ENCODE measurements around the gene SLC35F5.
"Not testable (repeated sequence)": the region's sequence is repeated elsewhere in the genome, so short reads cannot be mapped to it uniquely, and the experiment has no call there.

The SLC35F5 gene, protein sequence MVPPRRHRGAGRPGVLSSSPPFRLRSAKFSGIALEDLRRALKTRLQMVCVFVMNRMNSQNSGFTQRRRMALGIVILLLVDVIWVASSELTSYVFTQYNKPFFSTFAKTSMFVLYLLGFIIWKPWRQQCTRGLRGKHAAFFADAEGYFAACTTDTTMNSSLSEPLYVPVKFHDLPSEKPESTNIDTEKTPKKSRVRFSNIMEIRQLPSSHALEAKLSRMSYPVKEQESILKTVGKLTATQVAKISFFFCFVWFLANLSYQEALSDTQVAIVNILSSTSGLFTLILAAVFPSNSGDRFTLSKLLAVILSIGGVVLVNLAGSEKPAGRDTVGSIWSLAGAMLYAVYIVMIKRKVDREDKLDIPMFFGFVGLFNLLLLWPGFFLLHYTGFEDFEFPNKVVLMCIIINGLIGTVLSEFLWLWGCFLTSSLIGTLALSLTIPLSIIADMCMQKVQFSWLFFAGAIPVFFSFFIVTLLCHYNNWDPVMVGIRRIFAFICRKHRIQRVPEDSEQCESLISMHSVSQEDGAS

DNA sequence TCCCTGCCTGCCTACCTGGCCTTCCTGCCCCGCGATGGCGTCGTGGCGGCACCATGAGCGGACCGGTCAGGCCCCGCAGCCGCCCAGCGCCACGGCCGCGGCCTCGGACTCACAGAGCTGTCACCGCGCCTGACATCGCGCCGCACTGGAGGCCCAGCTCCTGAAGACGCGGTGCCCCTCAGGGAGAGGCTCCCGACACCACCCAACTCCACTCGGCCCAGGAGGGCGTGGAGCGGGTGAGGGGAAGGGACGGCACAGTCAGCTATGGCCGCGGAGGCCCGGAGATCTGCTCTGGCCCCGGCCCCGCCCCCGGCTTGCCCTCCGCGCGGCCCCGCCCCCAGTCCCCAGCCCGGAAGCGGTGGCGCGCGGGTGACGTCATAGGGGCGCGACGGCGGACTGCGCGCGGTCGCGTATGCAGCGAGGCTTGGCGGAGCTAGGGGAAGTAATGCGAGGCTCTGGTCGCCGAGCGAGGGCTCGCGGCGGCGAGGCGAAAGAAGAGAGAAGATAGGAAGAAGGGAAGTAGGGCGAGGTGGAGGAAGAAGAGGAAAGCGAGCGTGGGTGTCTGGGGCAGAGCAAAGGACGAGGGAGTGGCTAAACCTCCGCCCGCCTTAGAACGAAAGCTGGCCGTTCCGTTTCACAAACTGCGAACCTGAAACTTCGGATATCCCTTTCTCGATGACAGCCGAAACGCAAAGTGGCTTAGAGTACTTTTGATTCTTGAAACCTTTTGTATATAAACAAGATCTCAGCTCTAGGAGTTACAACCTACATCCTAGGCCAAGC lies at the start of gene SLC35F5:
Gene SLC35F5, minus strand, starts transcription at position 288 of the 783 bp plus-strand sequence. Its CDS starts 233 bp downstream, at position 55.
- DNase-seq: peak; percentile 83

DNA sequence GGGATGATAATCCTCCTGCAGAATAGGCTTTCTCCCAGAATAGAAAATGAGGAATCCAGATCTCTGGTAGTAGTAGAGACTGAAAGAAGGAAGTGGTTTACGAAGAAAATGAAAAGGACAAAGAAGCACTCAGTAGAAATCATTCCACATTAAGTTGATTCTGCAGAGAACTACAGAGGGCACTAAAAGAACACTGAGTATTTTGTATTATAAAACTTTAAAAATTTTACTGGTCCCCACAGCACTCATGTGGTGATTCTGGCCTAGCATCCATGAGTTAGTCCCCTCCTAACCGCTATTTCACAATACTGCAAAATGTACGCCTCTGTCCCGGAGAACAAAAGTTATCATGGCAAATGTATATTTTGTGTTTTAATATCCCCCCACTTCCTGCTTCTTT lies 42.9 kb upstream of the SLC35F5 start:
- no peak for DNase-seq

DNA sequence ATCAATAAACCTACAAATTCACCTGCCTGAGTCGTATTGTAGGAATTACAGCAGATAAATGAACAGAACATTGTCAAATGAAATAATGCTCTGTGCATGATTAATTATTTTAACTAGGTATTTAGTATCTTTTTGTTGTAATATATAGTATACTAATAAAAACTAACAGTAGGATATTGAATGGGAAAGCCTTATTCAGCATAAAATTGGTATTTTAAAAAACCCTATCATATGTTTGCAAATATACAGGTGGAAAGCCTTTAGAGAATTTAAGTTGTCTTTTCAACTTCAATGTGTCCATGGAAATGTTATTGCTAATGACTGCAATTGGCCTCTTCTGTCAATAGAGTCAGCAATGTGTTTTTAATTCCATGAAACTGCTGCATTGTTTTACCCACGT lies 40.8 kb upstream of the SLC35F5 start:
- DNase-seq: no peak

DNA sequence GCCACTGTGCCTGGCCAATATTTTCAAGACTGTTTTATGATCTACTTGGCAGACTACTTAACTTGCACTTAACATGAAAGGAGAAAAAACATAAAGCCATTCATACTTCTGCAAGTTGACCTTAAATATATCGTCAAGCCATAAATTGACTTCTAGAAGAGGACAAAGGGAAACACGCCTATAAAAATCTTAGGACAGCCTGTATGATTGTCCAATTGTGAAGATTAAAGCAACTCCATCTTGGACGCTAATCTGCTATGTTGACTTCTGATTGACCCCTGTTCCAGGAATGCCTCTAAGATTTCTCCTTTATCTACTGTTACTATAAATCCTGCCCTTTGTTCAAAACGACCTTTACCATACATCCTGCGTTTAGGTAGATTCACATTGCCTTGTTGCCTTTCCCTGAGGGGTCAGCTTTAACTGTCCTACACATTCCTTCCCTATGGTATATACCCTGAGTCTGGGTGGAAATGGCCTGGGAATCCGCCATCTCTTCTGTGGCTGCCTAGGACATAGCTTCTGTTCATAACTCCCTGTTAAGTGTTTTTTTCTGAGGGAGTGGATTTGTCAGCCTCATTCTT lies 40.2 kb upstream of the SLC35F5 start:
- DNase-seq: no peak

DNA sequence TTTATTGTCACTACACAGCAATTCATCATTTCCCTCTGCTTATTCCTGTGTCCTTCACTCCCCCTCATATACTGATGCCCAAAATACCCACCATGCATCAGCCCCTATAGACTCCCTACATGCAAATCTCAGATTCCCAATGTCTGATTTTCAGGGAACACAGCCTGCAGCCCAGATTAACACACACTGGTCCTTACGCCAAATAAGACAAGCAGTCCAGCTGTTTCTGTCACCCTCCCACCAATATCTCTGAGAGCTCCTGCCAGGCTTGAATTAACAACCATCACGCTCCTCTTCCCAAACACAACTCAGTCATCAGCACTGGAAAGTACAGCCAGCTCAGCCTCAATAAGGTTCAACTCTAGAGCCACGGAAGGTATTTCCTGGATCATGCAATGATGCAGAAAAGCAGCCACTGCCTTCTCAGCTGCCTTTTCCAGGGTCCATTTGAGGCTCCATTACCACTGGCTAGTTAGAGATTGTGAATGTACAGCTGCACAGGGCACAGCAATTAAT lies 39.0 kb upstream of the SLC35F5 start:
- no peak for DNase-seq

DNA sequence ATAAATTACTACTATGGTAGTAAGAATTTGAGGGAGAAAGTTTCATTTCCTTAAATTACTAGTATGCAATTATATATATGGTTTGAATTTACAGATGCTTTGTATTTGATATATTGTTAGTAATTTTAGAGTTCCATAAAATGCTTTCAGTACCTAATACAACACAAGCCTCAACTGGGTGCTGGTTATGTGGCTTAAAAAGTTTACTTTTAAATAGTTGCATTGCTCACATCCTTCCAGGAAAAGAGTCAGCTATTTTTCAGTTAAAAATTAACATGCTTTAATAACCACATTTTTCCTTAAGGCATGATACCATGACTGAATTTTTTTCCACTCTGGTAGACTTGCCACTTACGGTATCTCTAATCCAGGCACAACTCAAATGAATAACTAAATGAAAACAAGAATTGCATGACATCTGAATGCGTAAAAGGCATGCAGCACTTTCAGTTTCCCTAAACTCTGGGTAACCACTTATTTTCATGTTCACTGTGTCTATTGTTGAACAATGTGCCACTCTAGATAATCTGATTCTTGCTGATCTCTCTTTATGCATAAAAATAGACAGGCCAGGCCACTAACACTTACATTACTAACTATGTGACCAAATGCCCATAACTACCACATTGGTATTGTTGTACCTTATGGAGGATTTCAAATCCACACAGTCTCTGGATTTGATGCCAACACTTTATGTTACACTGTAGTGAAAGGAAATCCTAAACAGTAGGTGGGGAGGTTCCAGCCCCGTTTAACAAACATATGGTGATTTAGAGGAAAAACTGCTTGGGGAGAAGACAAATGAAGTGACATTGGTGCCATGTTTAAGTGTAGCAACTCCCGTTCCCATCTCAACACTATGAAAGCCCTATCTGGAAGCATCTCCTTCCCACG lies 35.5 kb upstream of the SLC35F5 start:
- no peak for DNase-seq

DNA sequence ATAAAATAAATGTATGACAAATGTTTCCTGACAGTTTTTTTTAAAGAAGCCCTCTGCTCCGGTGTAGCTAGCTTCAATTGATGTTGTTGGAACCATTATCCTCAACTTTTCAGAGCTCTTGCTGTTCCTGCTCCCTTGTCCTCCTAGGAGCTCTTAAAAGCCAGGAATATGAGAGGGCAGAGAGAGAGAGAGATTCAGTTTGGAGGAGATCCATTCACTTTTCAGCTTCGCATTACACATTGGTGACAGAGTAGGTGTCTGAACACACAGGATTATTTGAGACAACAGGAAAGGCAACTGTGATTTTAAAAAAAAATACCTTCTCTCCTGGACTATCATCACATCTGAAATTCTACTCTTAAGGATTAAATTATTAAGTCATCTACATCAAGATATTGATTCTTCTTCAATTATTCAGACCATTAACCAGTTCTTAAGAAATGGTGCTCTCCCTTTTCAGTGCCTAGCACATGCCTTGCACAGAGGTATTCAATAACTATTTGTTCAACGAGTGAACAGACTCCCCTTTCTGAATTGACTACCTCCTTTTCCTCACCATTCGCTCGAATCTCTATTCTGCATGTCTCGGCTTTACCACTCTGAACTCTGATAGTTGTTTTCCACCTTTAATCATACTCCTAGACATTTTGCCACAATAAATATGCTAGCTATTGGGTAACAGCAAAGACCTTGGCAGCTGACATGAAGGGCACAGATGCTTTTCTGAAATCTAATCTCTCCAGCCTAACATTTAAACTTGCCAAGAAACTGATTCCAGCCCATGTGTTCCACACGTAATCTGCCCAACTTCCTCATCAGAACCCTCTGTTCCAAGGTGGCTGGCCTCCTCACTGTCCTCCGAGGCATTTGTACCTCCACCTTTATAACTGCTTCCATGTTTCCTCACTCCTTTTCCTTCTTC lies 28.6 kb upstream of the SLC35F5 start:
- no peak for DNase-seq

DNA sequence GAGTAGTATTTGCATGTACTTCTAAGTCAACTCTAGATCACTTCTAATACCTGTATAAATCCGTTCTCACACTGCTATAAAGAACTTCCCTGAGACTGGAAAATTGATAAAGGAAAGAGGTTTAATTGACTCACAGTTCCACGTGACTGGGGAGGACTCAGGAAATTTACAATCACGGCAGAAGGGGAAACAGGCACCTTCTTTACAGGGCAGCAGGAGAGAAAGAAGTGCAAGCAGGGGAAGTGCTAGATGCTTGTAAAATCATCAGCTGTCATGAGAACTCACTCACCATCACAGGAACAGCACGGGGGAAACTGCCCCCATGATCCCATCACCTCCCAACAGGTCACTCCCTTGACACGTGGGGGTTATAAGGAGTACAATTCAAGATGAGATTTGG lies 24.0 kb upstream of the SLC35F5 start:
- no peak for DNase-seq

DNA sequence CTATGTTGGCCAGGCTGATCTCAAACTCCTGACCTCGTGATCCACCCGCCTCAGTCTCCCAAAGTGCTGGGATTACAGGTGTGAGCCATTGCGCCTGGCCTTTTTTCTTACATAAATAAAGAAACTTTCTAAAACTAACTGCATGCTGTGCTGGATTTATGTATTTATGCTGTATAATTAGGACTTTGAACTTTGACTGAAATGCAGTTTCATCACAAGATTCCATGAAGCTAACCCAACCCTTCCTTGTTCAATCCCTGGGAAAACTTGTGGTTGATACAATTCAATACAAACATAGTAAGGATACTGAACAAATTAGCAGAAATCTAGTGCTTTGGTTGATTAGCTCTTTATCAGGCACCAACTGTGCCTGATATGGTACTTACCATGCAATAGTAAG lies 20.9 kb upstream of the SLC35F5 start:
- no peak for DNase-seq

DNA sequence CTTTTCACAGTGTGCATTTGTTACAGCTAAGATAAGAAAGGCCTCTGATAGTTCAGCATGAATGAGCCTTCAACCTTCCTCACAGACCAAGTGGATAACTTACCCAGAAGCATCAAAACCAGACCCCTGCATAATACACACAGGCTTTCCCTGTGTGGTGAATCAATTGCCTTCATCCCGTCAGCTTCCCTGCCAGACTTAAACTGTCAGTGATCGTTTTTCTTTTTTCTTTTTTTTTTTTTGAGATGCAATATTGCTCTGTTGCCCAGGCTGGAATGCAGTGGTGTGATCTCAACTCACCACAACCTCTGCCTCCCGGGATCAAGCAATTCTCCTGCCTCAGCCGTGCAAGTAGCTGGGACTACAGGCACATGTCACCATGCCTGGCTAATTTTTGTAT lies 20.5 kb upstream of the SLC35F5 start:
- no peak for DNase-seq

DNA sequence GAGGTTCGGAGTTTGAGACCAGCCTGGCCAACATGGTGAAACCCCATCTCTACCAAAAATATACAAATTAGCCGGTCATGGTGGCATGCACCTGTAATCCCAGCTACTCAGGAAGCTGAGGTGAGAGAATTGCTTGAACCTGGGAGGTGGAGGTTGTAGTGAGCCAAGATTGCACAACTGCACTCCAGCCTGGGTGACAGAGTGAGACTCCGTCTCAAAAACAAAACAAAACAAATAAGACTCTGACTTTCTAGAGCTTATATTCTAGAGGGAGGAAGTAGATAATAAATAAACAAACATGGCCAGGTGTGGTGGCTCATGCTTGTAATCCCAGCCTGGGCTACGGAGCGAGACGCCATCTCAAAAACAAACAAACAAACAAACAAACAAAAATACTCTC lies 18.2 kb upstream of the SLC35F5 start:
- DNase-seq: not testable (repeated sequence)

DNA sequence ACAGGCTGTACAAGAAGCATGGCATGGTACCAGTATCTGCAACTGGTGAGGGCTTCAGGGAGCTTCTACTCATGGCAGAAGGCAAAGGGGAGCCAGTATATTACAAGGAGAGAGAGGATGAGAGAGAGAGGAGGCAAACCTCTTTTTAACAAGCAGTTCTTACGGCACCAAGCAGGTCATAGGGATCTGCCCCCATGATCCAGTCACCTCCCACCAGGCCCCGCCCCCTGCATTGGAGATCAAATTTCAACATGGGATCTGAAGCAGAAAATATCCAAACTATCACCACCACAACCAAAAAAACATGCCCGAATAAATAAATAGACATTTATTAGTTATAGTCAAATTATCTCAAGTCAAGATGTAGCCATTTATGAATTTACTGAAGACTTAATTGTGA lies 14.5 kb upstream of the SLC35F5 start:
- no peak for DNase-seq

DNA sequence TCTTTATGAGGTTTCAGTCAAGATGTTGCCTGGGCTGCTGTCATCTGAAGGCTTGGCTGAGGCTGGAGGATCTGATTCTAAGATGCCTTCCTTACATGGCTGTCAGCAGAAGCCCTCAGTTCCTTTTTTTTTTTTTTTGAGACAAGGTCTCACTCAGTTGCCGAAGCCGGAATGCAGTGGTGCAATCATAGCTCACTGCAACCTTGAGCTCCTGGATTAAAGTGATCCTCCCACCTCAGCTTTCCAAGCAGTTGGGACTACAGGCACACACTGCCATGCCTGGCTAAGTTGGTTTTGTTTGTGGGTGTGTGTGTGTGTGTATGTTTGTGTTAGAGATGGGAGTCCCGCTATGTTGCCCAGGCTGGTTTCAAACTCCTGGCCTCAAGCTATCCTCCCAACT lies 13.1 kb upstream of the SLC35F5 start:
- DNase-seq: no peak

DNA sequence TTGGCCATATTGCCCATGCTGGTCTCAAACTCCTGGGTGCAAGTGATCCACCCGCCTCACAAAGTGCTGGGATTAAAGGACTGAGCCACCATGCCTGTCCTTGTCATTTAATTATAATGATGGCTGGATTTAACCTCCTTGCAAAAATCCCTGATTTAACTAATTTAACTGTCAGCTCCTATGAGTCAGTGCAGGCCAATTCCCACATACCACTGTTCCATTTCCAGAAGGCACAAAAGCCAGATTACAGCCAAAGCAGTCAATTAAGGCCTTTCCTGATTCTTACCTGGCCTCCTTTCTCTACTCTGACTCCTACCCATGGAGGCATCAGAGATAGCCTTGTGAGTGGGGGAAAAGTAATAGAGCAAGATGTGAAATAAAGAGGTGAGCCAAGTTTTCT lies 12.3 kb upstream of the SLC35F5 start:
- no peak for DNase-seq

DNA sequence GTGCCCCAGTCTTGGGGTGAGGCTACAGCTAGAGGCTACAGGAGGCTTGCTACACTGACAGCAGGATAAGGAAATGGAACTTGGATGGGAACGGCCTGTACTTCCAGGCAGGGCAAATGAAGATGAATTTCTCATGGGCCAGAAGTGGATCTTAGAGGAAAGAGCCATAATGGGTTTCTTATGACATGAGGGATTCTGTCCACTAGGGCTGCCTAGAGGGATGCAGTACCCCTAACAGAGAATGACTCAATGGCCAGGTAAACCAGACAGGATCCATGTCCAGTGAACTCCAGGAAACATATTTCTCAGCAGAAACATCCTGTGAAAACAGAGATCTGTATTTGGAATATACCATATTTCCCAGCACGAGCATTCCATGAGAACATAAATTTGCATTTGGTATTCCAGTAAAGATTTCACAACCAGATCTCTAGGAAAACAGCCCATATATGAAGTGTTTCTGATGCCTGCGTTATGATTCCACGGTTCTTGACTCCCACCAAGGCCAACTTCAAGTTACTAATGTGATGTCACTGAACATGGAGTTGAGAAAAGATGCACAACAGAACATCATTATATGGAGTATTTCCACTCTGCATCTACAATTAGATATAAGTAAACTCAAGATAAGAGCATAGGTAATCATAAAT lies 11.5 kb upstream of the SLC35F5 start:
- no peak for DNase-seq

DNA sequence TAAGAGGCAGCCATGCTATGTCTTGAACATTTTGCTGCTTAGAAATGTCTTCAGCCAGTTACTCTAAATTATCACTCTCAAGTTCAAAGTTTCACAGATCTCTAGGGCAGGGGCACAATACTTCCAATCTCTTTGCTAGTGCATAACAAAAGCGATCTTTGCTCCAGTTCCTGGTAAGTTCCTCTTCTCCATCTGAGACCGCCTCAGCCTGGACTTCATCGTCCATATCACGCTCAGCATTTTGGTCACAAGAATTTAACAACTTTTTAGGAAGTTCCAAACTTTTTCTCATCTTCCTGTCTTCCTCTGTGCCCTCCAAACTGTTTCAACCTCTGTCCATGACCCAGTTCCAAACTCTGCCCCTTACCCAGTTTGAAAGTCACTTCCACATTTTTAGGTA lies 8.8 kb upstream of the SLC35F5 start:
- DNase-seq: no peak

DNA sequence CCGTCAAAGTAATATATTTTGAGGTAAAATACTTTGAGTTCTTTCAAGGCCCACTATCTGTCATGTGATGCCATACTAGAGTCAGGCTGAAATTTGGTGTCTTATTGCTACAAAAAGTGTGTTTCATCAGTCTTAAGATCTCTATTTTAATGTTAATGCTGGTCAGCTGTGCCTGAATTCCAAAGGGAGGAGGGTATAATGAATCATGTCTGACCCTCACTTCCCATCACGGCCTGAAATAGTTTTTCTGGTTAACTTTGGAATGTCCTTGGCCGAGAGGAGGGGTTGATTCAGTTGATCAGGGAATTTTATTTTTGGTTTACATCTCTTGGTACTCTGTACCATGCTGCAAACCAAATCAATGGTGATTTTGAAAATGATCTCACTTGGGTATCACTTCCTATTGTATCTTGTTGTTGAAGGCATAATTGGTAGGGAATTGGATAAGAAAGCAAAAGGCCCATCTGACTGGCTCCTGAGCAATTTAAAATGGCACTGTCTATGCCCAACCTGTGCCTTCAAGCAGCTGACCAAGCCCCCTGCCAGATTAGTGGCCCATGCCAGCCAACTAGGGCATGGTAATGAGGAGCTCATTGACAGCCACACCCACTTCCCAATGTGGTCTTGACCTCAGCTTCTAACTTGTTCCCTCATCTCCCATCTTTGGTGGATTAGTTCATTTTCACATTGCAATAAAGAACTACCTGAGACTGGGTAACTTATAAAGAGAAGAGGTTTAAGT lies 6.1 kb upstream of the SLC35F5 start:
- DNase-seq: no peak

DNA sequence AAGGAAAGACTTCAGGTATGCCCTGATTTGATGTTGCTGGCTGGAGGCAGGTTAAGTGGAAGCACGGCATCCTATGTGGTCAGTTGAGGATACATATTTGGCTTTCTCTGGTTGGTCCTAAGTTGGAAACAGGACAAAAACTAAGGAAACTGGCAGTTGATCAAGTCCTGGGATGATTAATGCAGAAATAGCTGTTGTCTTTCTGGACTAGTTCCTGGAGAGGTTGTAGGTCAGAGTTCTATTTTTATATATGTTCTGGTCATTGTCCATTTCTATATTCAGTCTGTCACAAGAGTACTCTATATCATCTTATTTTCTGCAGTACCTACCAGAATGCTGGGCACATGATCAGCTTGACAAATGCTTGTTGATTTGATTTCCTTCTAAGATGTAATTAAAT lies 4.0 kb upstream of the SLC35F5 start:
- DNase-seq: no peak

DNA sequence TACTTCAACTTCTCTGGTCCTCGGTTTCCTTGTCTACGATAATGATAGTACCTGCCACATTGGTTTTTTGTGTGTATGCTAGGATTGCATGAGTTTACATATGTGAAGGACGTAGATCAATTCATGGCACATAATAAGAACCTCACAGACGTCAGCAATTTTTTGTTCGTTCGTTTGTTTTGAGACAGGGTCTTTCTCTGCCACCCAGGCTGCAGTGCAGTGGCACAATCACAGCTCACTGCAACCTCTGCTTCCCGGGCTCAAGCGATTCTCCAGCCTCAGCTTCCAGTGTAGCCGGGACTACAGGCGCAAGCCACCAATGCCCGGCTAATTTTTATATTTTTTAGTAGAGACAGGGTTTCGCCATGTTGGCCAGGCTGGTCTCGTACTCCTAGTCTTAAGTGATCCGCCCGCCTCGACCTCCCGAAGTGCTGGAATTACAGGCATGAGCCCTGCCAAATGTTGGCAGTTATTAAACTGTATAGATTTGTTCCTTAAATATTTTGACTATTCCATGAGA lies 756 bp upstream of the SLC35F5 start:
- peak; percentile 70 for DNase-seq

All from DMS79 treated with DMSO at 0.1 percent for 48 hours (cell line).